Right hindlimb (tissue), 1 donor: ENCODE results near the gene PRKCE.

Experiments
- DNase-seq: peaks from one replicate; pipeline ENCODE4 v3.0.0-alpha.2; 2018

The PRKCE gene

GRCh38 chr2:46163804-46164528 lies 512.5 kb downstream of the PRKCE start:
- no peak for DNase-seq

- DNase-seq: peak; percentile 59
These were observed 513.2 kb downstream of the PRKCE start for GRCh38 chr2:46164529-46165301.

DNA sequence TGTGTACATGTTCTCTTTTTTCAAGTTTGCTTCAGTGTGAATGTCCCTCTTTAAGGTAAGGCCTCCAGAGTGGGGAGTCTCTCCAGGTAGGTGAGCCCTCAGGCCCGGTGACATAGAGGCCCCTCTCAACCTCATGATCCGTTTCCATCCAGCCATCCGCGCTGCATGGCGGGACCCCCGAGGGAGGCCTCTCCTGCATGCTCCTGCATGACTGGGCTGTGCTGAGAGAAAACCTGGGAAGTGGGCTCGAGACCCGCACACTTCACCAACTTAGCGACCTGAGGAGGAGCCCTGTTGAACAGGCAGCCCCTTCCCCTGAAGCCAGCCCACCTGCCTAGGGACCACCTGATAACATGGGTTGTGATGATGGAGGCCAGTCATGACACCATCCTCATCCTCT lies 514.4 kb downstream of the PRKCE start:
- DNase-seq: no peak

DNA sequence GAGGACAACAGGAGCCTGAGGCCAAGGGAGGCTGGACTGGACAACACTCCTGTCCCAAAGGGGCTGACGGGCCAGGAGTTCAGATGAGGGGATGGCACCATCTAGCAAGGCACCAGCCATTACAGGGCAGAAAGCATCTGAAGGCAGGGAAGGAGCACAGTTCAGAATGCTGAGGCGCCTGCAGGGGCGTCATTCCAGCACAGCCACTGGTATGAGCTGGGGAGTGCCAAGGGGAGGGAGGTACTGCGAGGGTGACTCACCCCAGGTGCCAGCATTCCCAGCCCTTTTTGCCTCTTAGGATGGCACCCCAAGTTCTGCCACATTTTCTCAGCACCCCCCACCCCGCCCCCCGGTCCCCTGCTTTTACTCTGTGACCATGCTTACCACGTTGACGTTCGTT lies 515.9 kb downstream of the PRKCE start:
- DNase-seq: no peak

DNA sequence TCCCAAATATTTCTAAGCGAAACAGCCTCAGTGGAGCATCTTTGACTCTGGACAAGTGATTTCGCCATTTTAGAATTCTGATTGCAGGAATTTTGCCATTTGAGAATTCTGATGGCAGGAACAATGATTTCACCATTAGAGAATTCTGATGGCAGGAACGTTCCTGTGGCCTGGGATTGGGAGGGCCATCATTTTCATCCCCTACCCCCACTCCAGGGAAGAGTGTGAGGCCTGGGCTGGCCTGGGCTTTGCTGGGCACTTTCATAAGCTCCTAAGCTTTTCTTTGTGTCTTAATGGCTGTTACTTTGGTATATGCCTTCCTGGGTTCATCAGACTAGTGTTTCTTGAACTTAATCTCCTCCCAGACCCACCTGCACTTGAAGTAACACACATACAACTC lies 516.4 kb downstream of the PRKCE start:
- DNase-seq: no peak

DNA sequence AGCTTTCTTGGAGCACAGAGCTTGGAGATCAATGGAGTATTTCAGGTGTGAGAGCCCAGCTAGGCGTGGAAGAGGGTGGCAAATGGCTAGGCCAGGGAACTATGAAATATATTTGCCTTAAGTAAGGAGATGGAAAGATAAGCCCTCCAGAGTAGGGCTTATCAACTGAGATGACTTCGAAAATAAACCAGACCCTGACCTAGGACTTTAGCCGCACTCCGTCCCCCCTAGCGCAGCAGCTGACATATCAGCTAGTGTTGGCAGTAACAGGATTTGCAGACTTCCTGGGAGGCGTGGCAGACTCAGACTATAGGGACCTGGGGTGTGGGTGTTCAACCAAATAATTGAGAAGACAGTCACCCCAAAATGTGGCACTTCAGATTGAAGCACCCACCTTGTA lies 518.0 kb downstream of the PRKCE start:
- DNase-seq: no peak

GRCh38 chr2:46170026-46170425 lies 518.6 kb downstream of the PRKCE start:
- no peak for DNase-seq

GRCh38 chr2:46170611-46171350 lies 519.3 kb downstream of the PRKCE start:
- no peak for DNase-seq

DNA sequence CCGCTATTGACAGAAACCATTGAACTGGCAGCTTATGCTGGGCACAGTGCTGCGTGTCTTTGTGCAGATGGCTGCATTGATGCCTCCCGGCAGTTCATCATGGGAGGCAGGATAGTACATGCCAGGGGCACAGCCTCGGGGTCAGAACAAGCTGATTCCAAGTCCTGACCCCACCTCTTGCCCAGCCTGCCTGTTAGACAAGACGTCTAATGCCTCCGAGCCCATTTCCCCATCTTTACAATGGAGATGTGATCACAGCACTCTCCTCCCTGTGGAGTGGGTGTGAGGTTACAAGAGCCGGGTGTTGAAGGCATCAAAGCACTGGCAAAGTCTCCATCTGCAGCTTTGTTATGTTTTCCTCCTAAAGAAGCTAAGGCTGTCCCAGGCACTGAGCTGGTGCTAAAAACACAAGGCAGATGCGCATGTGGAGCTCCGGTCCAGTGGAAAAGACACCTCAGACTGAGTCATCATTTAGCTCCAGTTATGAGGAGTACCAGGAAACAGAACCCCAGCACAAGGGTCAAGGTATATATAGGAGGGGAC lies 520.0 kb downstream of the PRKCE start:
- no peak for DNase-seq

DNA sequence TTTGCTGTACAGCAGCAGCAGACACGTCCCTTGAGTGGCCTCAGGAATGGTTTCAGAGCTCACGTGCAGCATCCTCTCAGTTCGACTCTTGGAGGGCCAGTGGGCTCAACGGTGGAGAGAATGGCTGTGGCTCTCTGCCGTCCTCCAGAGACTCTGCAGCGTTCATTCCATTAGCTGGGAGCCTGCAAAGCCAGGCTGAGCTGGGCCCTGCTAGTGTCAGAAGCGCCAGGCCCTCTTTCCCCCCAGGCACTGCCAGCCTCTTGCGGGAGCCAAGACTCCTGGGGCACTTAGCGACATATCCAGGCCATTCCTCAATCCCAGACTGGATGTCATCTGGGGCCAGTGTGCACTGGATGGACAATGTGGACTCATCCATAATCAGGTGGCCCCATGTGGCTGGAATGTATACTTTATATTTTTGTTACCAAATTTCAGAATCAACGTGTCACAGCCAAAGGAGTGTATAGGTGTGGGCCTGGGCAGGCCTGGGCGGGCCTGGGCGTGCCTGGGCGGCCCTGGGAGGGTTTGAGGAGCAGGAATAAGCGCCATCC lies 520.6 kb downstream of the PRKCE start:
- DNase-seq: no peak

DNA sequence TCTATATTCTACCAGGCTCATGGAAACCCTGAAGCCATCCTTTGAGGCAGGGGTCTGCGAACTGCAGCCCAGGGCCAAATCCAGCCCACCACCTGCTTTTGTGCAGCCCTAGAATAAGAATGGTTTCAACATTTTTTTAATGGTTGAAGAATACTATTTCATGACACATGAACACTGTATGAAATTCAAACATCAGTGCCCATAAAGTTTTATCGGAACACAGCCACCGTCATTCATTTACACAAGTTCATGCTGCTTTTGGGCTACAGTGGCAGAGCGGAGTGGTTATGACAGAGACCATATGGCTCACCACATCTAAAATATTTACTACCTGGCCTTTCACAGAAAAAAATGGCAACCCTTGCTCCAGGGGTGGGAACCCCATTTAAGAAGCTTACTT lies 521.6 kb downstream of the PRKCE start:
- DNase-seq: no peak

DNA sequence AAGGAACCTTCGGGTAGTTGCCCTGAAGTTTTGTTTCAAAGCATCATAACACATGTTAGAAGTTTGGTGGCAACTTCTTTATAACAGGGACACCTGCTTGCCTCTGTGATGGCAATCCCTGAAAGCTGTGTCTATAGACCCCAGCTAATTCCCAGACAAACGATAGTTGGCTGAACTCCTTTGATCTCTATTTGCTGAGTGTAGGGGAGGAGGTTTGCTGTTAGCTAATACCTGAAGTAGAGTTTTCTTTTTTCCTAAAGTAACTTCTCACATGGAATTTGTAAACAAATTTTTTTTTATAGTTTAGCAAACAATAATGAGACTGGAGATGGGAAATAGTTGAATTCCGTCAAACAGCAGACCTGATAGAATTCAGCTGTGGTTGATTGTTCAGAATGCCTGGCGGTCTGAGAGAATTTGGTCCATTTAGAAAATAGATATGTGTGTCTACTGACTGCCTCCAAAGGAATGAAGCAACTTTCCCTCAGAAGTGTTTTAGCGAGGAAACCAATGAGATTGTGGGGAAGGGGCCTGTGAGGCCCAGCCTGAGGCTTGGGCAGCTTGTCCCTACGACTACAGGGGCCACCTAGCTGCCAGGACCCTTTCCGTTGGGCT lies 522.3 kb downstream of the PRKCE start:
- DNase-seq: no peak

- DNase-seq: no peak
These were observed 523.1 kb downstream of the PRKCE start for GRCh38 chr2:46174345-46175170.

DNA sequence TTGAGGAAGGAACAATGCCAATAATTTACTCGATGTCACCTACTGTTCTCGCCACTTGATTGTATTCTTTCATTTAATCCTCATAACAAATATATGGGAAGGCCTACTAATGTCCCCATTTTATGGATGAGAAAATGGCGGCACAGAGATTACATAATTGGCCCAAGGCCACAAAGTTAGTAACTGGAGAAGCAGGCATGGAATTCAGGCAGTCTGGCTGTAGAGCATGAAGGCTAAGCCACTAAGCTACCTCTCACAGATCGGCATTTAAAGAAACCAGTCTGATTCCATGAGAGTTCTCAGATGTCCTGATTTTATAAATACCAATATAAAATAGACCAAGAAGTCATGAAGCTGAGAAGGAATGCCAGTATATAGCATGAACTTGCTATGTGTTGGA lies 523.9 kb downstream of the PRKCE start:
- DNase-seq: no peak

- DNase-seq: no peak
These were observed 526.1 kb downstream of the PRKCE start for GRCh38 chr2:46177461-46178089.

DNA sequence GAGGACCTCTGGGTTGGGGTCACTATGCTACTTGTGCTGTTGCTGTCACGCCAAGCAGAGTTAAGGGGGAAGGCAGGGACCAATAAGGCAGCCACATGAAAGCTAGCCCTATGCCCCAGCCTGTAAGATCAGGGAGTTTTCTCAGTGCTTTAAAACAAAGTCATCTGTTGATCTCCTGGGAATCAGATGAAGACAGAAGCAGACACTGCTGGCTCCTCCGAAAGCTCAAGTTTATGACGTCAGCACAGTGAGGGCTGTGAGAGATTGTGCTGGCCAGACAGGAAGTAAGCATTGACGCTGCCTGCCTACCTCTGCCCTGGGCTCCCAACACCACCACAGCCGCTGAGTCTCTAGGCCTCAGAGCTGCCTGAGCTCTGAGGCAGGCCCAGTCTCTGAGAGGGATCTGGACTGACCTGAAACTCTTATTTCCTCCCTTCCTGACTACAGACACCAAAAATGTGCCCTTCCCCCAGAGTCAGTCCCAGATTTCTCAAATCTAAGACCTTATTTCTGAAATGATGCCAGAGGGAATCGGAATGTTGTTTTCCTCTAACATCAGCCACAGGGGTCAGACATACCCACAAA lies 527.7 kb downstream of the PRKCE start:
- DNase-seq: peak; percentile 62

DNA sequence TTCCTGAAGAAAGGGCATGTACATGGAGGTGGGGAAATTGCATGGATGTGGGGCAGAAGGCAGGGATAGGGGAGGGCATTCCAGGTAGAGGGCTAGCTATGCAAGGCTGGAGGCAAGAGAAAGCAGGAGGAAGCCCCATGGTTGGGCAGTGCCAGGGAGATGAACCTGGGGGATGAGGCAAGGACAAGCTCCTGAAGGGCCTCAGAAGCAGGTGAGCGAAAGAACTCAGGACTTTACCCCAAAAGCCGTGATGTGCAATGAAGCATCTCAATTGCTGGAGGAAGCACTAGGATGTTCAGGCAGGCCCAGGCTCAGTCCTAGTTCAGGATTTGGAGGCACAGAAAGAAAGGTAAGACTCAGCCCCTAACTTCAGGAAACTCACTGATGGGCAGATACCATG lies 528.7 kb downstream of the PRKCE start:
- DNase-seq: no peak

GRCh38 chr2:46181306-46181705 lies 529.8 kb downstream of the PRKCE start:
- DNase-seq: no peak

DNA sequence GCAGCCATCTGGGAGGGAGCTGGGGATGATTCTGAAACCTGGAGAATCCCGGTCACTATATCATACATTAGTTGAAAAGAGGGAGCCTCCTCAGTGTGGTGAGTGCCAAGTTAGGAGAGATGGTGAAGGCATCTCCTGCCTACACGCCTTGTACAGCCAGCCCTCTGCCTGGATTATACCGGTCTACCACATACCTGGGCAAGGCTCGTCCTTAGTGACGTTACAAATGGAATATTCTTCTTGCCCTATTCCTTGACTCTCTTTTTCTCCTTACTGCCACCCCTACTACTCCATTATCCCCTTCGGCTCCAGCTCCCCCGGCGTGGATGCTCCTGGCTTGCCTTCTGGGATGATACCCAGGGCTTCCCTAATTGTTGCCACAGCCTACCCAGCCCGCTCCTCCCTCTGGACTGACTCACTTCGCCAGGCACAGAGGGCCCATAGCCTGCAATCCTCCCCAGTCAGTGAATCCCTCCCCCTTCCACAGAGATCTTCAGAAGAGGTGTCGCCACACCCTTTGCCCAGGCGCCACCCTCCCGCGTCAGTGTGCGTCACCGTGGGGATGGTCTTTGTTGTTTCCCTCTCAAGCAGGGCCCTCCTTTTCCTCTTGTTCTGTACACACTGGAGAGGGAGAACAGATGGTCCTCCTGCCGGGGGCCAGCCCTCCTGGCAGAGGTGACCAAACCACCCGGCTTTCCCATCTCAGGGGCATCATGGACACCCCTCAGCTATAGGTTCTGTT lies 530.5 kb downstream of the PRKCE start:
- no peak for DNase-seq

DNA sequence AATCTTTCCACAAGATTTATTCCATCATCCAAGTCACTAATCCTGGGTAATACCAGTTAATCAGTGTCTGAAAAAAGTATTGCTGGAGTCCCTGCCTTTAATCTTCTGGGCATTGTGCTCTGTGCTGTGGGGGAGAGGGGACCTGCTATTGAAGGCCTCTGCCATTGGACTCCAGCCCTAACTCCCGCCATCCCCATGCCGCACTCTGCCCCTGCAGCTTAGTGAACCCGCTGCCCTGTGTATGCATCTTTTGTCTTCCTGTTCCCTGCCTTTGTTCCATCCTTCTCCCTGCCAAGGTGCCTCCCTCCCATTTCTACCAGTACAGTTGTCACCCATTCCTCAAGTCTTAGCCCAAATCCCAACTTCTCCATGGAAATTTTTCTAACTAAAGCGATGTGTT lies 532.0 kb downstream of the PRKCE start:
- DNase-seq: no peak
